ENCODE results near the gene PACRG. TPM values are rescaled to one million over a fixed set of nuclear protein-coding genes. Genes with fewer than 3 reads are reported as not detected.

Gene PACRG
- total and polyA plus RNA-seq, 2 of the 8 experiments (the other 6 are each of a cell fraction or from before 2014, with no cell fraction given) = 0.44 to 0.54 TPM

DNA sequence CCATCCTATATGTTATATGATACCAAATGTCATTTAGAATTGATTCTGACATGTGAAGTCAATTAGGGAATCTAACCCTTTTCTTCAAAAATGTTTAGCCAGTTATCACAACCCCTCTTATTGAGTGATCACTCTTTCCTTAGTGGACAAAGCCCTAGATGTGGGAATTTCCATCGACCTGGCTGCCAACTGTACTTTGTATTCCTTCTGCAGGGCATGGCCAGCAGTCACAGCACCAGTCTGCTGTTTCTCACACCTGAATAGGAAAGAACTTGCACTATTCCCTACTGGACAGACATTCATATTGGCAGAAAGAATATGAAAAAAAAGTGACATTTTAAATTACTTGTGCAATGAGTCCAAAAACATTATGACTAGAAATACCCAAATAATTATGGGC is 271.0 kb downstream of the PACRG start (continued):
- TF ChIP-seq, protein P1, sequence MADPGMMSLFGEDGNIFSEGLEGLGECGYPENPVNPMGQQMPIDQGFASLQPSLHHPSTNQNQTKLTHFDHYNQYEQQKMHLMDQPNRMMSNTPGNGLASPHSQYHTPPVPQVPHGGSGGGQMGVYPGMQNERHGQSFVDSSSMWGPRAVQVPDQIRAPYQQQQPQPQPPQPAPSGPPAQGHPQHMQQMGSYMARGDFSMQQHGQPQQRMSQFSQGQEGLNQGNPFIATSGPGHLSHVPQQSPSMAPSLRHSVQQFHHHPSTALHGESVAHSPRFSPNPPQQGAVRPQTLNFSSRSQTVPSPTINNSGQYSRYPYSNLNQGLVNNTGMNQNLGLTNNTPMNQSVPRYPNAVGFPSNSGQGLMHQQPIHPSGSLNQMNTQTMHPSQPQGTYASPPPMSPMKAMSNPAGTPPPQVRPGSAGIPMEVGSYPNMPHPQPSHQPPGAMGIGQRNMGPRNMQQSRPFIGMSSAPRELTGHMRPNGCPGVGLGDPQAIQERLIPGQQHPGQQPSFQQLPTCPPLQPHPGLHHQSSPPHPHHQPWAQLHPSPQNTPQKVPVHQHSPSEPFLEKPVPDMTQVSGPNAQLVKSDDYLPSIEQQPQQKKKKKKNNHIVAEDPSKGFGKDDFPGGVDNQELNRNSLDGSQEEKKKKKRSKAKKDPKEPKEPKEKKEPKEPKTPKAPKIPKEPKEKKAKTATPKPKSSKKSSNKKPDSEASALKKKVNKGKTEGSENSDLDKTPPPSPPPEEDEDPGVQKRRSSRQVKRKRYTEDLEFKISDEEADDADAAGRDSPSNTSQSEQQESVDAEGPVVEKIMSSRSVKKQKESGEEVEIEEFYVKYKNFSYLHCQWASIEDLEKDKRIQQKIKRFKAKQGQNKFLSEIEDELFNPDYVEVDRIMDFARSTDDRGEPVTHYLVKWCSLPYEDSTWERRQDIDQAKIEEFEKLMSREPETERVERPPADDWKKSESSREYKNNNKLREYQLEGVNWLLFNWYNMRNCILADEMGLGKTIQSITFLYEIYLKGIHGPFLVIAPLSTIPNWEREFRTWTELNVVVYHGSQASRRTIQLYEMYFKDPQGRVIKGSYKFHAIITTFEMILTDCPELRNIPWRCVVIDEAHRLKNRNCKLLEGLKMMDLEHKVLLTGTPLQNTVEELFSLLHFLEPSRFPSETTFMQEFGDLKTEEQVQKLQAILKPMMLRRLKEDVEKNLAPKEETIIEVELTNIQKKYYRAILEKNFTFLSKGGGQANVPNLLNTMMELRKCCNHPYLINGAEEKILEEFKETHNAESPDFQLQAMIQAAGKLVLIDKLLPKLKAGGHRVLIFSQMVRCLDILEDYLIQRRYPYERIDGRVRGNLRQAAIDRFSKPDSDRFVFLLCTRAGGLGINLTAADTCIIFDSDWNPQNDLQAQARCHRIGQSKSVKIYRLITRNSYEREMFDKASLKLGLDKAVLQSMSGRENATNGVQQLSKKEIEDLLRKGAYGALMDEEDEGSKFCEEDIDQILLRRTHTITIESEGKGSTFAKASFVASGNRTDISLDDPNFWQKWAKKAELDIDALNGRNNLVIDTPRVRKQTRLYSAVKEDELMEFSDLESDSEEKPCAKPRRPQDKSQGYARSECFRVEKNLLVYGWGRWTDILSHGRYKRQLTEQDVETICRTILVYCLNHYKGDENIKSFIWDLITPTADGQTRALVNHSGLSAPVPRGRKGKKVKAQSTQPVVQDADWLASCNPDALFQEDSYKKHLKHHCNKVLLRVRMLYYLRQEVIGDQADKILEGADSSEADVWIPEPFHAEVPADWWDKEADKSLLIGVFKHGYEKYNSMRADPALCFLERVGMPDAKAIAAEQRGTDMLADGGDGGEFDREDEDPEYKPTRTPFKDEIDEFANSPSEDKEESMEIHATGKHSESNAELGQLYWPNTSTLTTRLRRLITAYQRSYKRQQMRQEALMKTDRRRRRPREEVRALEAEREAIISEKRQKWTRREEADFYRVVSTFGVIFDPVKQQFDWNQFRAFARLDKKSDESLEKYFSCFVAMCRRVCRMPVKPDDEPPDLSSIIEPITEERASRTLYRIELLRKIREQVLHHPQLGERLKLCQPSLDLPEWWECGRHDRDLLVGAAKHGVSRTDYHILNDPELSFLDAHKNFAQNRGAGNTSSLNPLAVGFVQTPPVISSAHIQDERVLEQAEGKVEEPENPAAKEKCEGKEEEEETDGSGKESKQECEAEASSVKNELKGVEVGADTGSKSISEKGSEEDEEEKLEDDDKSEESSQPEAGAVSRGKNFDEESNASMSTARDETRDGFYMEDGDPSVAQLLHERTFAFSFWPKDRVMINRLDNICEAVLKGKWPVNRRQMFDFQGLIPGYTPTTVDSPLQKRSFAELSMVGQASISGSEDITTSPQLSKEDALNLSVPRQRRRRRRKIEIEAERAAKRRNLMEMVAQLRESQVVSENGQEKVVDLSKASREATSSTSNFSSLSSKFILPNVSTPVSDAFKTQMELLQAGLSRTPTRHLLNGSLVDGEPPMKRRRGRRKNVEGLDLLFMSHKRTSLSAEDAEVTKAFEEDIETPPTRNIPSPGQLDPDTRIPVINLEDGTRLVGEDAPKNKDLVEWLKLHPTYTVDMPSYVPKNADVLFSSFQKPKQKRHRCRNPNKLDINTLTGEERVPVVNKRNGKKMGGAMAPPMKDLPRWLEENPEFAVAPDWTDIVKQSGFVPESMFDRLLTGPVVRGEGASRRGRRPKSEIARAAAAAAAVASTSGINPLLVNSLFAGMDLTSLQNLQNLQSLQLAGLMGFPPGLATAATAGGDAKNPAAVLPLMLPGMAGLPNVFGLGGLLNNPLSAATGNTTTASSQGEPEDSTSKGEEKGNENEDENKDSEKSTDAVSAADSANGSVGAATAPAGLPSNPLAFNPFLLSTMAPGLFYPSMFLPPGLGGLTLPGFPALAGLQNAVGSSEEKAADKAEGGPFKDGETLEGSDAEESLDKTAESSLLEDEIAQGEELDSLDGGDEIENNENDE (IDR thresholded peaks at IDR 0.05; ENCODE audit: insufficient replicate concordance, low read length) = no peak
- TF ChIP-seq TAF7 (optimal IDR thresholded peaks at IDR 0.05; ENCODE audit: borderline replicate concordance, low read depth, low read length) = no peak
- no peak for TF ChIP-seq SAP30 (IDR thresholded peaks at IDR 0.05; ENCODE audit: insufficient read depth, insufficient replicate concordance, low read length)
